H1 (cell line): ENCODE results near the gene PLK1. TPM values are rescaled to one million over a fixed set of nuclear protein-coding genes. Genes with fewer than 3 reads are reported as not detected.

ENCODE experiments used
- CTCF ChIA-PET: fragments of 300-600 bp; sonication (Branson Sonifier 250); formaldehyde crosslinking; loops from one replicate; lab custom pipeline; 2021; ENCODE audit not compliant: partially characterized antibody; lab: Charles Lee
- POLR2A ChIA-PET: fragments of 300-600 bp; sonication (Branson Sonifier 250); formaldehyde crosslinking; loops from one replicate; lab custom pipeline; 2021; ENCODE audit warnings: inconsistent platforms; ENCODE audit not compliant: partially characterized antibody; lab: Charles Lee
- DNase-seq, 2 experiments: peaks; one replicate each; pipeline versions ENCODE4 v3.0.0 to v3.0.0-alpha.2; 2010 to 2022; ENCODE audit warnings: low spot score in 2 of 2, low read depth in 1 of 2, mixed read lengths in 1 of 2
- FAIRE-seq: peaks from 2 replicates; lab custom pipeline; 2011; peaks lifted over from hg19 to GRCh38; lab: Jason Lieb, UNC
- H2AFZ ChIP-seq: 2 replicates; pipeline ENCODE4 v1.8.1; 2012; ENCODE audit warnings: low read length, inconsistent platforms
- H2AK5ac ChIP-seq: 2 replicates; pipeline ENCODE4 v1.6.1; 2013; ENCODE audit warnings: low read depth, low read length
- H2BK120ac ChIP-seq: replicated peaks from 2 replicates; pipeline ENCODE3; 2013; ENCODE audit warnings: low read depth, low read length, inconsistent platforms
- H2BK12ac ChIP-seq: 2 replicates; pipeline ENCODE4 v1.6.1; 2013; ENCODE audit warnings: low read depth, low read length
- H2BK15ac ChIP-seq: 2 replicates; pipeline ENCODE4 v1.6.1; 2013; ENCODE audit warnings: low read length
- H2BK20ac ChIP-seq: 2 replicates; pipeline ENCODE4 v1.6.1; 2013; ENCODE audit warnings: low read length
- H2BK5ac ChIP-seq: 2 replicates; pipeline ENCODE4 v1.6.1; 2013; ENCODE audit warnings: low read depth, low read length
- H3K14ac ChIP-seq: 2 replicates; pipeline ENCODE4 v1.6.1; 2013; ENCODE audit warnings: inconsistent platforms; ENCODE audit not compliant: insufficient read length
- H3K18ac ChIP-seq: 2 replicates; pipeline ENCODE4 v1.6.1; 2013; ENCODE audit warnings: low read length; ENCODE audit errors: extremely low read depth
- H3K23ac ChIP-seq: 2 replicates; pipeline ENCODE4 v1.6.1; 2013; ENCODE audit warnings: inconsistent platforms; ENCODE audit not compliant: insufficient read length
- H3K23me2 ChIP-seq: 2 replicates; pipeline ENCODE4 v1.6.1; 2013; ENCODE audit warnings: low read depth, low read length
- H3K27ac ChIP-seq: 2 replicates; pipeline ENCODE4 v1.6.1; 2011; ENCODE audit warnings: low read depth, low read length, inconsistent platforms
- H3K27me3 ChIP-seq, 4 experiments: replicated peaks in 1 of 4; 1 replicate in 1 of 4; 2 replicates in 3 of 4; pipeline versions ENCODE4 v1.6.1 to v1.8.1; 2011 to 2013; ENCODE audit warnings: low read length in 3 of 4, mild to moderate bottlenecking in 3 of 4, inconsistent platforms in 2 of 4, mixed read lengths in 2 of 4, moderate library complexity in 1 of 4; ENCODE audit not compliant: control insufficient read depth in 3 of 4, insufficient read depth in 3 of 4; ENCODE audit errors: extremely low read depth in 1 of 4
- H3K36me3 ChIP-seq, 4 experiments: 2 replicates each; pipeline versions ENCODE4 v1.6.1 to v1.8.1; 2011 to 2013; ENCODE audit warnings: mild to moderate bottlenecking in 4 of 4, low read length in 3 of 4, moderate library complexity in 2 of 4, control low read depth in 1 of 4, inconsistent platforms in 1 of 4; ENCODE audit not compliant: insufficient read depth in 4 of 4, control insufficient read depth in 2 of 4
- H3K4ac ChIP-seq: replicated peaks from 2 replicates; pipeline ENCODE3; 2013; ENCODE audit warnings: low read length, low read depth, mixed read lengths, inconsistent platforms; ENCODE audit not compliant: insufficient read length
- H3K4me1 ChIP-seq, 4 experiments: replicated peaks in 1 of 4; 1 replicate in 1 of 4; 2 replicates in 3 of 4; pipeline versions ENCODE4 v1.6.1 to v1.8.1; 2011 to 2013; ENCODE audit warnings: low read length in 3 of 4, inconsistent platforms in 2 of 4, mixed read lengths in 1 of 4; ENCODE audit not compliant: insufficient read depth in 4 of 4, control insufficient read depth in 3 of 4
- H3K4me2 ChIP-seq, 2 experiments: 2 replicates each; pipeline versions ENCODE4 v1.6.1 to v1.8.1; 2011 to 2013; ENCODE audit warnings: low read depth in 2 of 2, low read length in 2 of 2, control low read depth in 1 of 2, inconsistent platforms in 1 of 2, mild to moderate bottlenecking in 1 of 2; ENCODE audit not compliant: insufficient read depth in 1 of 2
- H3K4me3 ChIP-seq, 4 experiments: fragments of 200-600, 300-600 bp in 1 of 4; sonication (generic), shearing (Covaris generic), sonication (Bioruptor Twin) in 1 of 4; 2 replicates each; pipeline versions ENCODE4 v1.5.1 to v1.8.1; 2011 to 2016; ENCODE audit warnings: low read length in 4 of 4, low read depth in 3 of 4, control low read depth in 2 of 4, inconsistent platforms in 2 of 4, mild to moderate bottlenecking in 2 of 4, mixed read lengths in 1 of 4, moderate library complexity in 1 of 4; ENCODE audit not compliant: insufficient read depth in 2 of 4; ENCODE audit errors: extremely low read depth in 1 of 4
- H3K56ac ChIP-seq: replicated peaks from 2 replicates; pipeline ENCODE3; 2013; ENCODE audit warnings: low read depth, mild to moderate bottlenecking, mixed read lengths, low read length, inconsistent platforms; ENCODE audit not compliant: insufficient read length
- H3K79me1 ChIP-seq: 2 replicates; pipeline ENCODE4 v1.6.1; 2013; ENCODE audit warnings: low read depth, low read length, control low read depth
- H3K79me2 ChIP-seq, 2 experiments: 2 replicates each; pipeline versions ENCODE4 v1.6.1 to v1.8.1; 2012 to 2013; ENCODE audit warnings: low read length in 2 of 2, mild to moderate bottlenecking in 2 of 2, inconsistent platforms in 1 of 2; ENCODE audit not compliant: insufficient read depth in 2 of 2, control insufficient read depth in 1 of 2
- H3K9ac ChIP-seq, 4 experiments: replicated peaks in 1 of 4; 1 replicate in 1 of 4; 2 replicates in 3 of 4; pipeline versions ENCODE4 v1.6.1 to v1.8.1; 2011 to 2013; ENCODE audit warnings: low read depth in 3 of 4, low read length in 3 of 4, control low read depth in 2 of 4, mild to moderate bottlenecking in 2 of 4, moderate library complexity in 2 of 4, inconsistent platforms in 1 of 4; ENCODE audit errors: extremely low read depth in 1 of 4
- H3K9me3 ChIP-seq, 2 experiments: 2 replicates each; pipeline versions ENCODE4 v1.6.1 to v1.8.1; 2012 to 2013; ENCODE audit warnings: mild to moderate bottlenecking in 2 of 2, moderate library complexity in 2 of 2, control low read depth in 1 of 2, inconsistent platforms in 1 of 2, low read depth in 1 of 2, low read length in 1 of 2, mixed read lengths in 1 of 2; ENCODE audit not compliant: insufficient read depth in 2 of 2
- H4K20me1 ChIP-seq, 2 experiments: replicated peaks in 1 of 2; 2 replicates each; pipeline versions ENCODE3 to v1.8.1; 2011 to 2013; ENCODE audit warnings: inconsistent platforms in 2 of 2, low read length in 2 of 2, mild to moderate bottlenecking in 1 of 2; ENCODE audit not compliant: insufficient read depth in 2 of 2, control insufficient read depth in 1 of 2
- H4K5ac ChIP-seq: 2 replicates; pipeline ENCODE4 v1.6.1; 2013; ENCODE audit warnings: low read length, low read depth, mixed read lengths, inconsistent platforms; ENCODE audit not compliant: insufficient read length
- H4K8ac ChIP-seq: 2 replicates; pipeline ENCODE4 v1.8.0; 2013; ENCODE audit warnings: mild to moderate bottlenecking, moderate library complexity, low read length, inconsistent platforms; ENCODE audit not compliant: insufficient read depth; ENCODE audit errors: extremely low read depth
- H4K91ac ChIP-seq: replicated peaks from 2 replicates; pipeline ENCODE3; 2013; ENCODE audit warnings: low read length, mixed read lengths, inconsistent platforms; ENCODE audit not compliant: insufficient read length
- ASH2L ChIP-seq: fragments of 200-600, 300-600 bp; sonication (generic); IDR thresholded peaks from one replicate; pipeline ENCODE4 v1.7.1; 2017; ENCODE audit warnings: low read length
- GABPA ChIP-seq: IDR thresholded peaks from 2 replicates; pipeline ENCODE4 v1.6.1; 2011; ENCODE audit warnings: mild to moderate bottlenecking, low read length, moderate library complexity, borderline replicate concordance; ENCODE audit not compliant: insufficient read depth
- RXRA ChIP-seq: IDR thresholded peaks from 2 replicates; pipeline ENCODE4 v1.6.1; 2011; ENCODE audit warnings: low read depth, mild to moderate bottlenecking, low read length, moderate library complexity; ENCODE audit not compliant: insufficient read depth
- SIN3A ChIP-seq, 2 experiments: IDR thresholded peaks in 1 of 2; conservative IDR thresholded peaks in 1 of 2; 2 replicates each; pipeline ENCODE4 v1.6.1; 2011 to 2012; ENCODE audit warnings: low read length in 2 of 2, improper control_type of control experiment in 1 of 2, low read depth in 1 of 2, mild to moderate bottlenecking in 1 of 2
- polyA plus RNA-seq, 7 experiments: library from polyadenylated mRNA; depleted of rRNA in 3 of 7; stranded (reverse) in 5 of 7; unstranded in 2 of 7; fragments of >200 nt in 5 of 7; fragments of 200-250 nt in 2 of 7; gene quantifications; 1 replicate in 5 of 7; 2 replicates in 1 of 7; 4 replicates in 1 of 7; pipeline versions ENCODE4 v1.2.1 to v1.2.3, GENCODE V29; 2011 to 2013; ENCODE audit warnings: missing spikeins in 2 of 7, mixed read lengths in 2 of 7
- total RNA-seq: library from RNA; stranded (reverse); fragmentation: NEBNext Ultra II Directional; extraction: Animal tissue kit (Norgen Biotek cat#: 25700); gene quantifications from 2 replicates; pipeline ENCODE4 v1.2.1, GENCODE V29; 2021
- TF ChIP-seq, protein P1 (sequence below): IDR thresholded peaks from 2 replicates; pipeline ENCODE4 v1.6.1; 2012; ENCODE audit warnings: inconsistent platforms

The PLK1 gene
- total and polyA plus RNA-seq, 2 of the 8 experiments (the other 6 are each of a cell fraction or from before 2014, with no cell fraction given), result 127 to 139 TPM

DNA sequence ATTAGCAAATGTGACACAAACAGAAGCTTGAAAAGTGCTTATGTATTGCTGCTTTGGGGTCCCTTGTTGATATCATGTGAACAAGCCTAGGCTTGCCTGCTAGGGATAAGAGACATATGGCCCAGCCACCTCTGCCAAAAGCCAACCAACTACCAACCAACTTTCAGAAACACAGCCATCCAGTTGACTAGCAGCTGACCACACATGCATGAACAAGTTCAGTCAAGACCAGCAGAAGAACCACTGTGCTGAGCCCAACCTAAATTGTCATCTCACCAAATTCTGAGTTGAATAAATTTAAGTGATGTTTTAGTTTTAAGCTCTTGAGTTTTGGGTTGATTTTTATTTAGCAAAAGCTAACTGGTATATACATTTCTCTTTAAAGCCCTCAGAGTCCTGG lies 30.8 kb downstream of the PLK1 start:
- Histone ChIP-seq H3K14ac (no peak overlapping the region), H4K91ac (no peak overlapping the region), H3K27ac (no peak overlapping the region), H3K4ac (no peak overlapping the region), H3K79me2 (no peaks in the 10 kb centered on the region), H3K4me1 (no peaks in the 10 kb centered on the region; a peak in 2 of 7 replicates), H4K5ac (no peak overlapping the region), H2AFZ (no peak overlapping the region), H3K27me3 (peaks cover 2 to 19% (median 17%) of the 10 kb centered on the region in 4 experiments), H3K36me3 (no peaks in the 10 kb centered on the region), H3K9ac (no peak overlapping the region), H3K4me3 (no peak overlapping the region), H2BK5ac (no peak overlapping the region), H2BK20ac (no peak overlapping the region), H2AK5ac (no peak overlapping the region), H3K9me3 (peaks cover 8% of the 10 kb centered on the region in 2 experiments; a peak in 2 of 4 replicates), H2BK120ac (no peak overlapping the region), H2BK12ac (no peak overlapping the region), H2BK15ac (no peak overlapping the region), H3K56ac (no peak overlapping the region), H3K23ac (no peak overlapping the region), H3K23me2 (peaks cover 10% of the 10 kb centered on the region; the same call in 1 of the 2 replicates), H3K18ac (no peak overlapping the region), H3K79me1 (no peaks in the 10 kb centered on the region), H3K4me2 (no peak overlapping the region), H4K8ac (no peak overlapping the region), H4K20me1 (no peaks in the 10 kb centered on the region)
- peak; percentile 7 for FAIRE-seq
- DNase-seq, result no peak
- POLR2A ChIA-PET, result interaction anchor here (1.0 to 1.6 kb wide), 3 partner anchors 12 to 30 kb away, joined by 3 to 4 read pairs (median 3); no protein-coding TSS in a partner anchor
- TF ChIP-seq ASH2L (no peak), SIN3A (conservative IDR thresholded peaks at IDR 0.05 in 1 of 2, IDR thresholded peaks at IDR 0.05 in 1 of 2; ENCODE audit: low read depth in 1 of 2, low read length in 2 of 2) (no peak), GABPA (no peak), RXRA (no peak)
- TF ChIP-seq, protein P1, sequence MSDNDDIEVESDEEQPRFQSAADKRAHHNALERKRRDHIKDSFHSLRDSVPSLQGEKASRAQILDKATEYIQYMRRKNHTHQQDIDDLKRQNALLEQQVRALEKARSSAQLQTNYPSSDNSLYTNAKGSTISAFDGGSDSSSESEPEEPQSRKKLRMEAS, result no peak
- CTCF ChIA-PET, result interaction anchor here (0.7 to 1.5 kb wide), 6 partner anchors 9 to 544 kb away, joined by 3 to 4 read pairs (median 3); no protein-coding TSS in a partner anchor
